ENCODE results near the gene MLIP. TPM values are rescaled to one million over a fixed set of nuclear protein-coding genes. Genes with fewer than 3 reads are reported as not detected.
"Not testable (repeated sequence)": the region's sequence is repeated elsewhere in the genome, so short reads cannot be mapped to it uniquely, and the experiment has no call there.

MLIP gene
- total RNA-seq, 1 donor from 2014 or later: 0.58 TPM

GRCh38 chr6:54140811-54141210 is 29.6 kb downstream of the MLIP start:
- DNase-seq (ENCODE audit: extremely low read depth, low read depth, low spot score): no peak

GRCh38 chr6:54142889-54143519 is 31.8 kb downstream of the MLIP start:
- DNase-seq (ENCODE audit: extremely low read depth, low read depth, low spot score): no peak

- DNase-seq (ENCODE audit: extremely low read depth, low read depth, low spot score): no peak
These were observed 40.6 kb downstream of the MLIP start for GRCh38 chr6:54151861-54152260.

GRCh38 chr6:54156650-54157250 is 45.5 kb downstream of the MLIP start:
- DNase-seq (ENCODE audit: extremely low read depth, low read depth, low spot score): no peak

GRCh38 chr6:54157405-54157804 is 46.2 kb downstream of the MLIP start:
- no peak for DNase-seq (ENCODE audit: extremely low read depth, low read depth, low spot score)

GRCh38 chr6:54173089-54173488 is 61.8 kb downstream of the MLIP start:
- no peak for DNase-seq (ENCODE audit: extremely low read depth, low read depth, low spot score)

- DNase-seq (ENCODE audit: extremely low read depth, low read depth, low spot score): no peak
These were observed 67.9 kb downstream of the MLIP start for GRCh38 chr6:54179152-54179551.

GRCh38 chr6:54183616-54184015 is 72.4 kb downstream of the MLIP start:
- DNase-seq (ENCODE audit: extremely low read depth, low read depth, low spot score): no peak

GRCh38 chr6:54185885-54186284 is 74.6 kb downstream of the MLIP start:
- DNase-seq (ENCODE audit: extremely low read depth, low read depth, low spot score): no peak

- no peak for DNase-seq (ENCODE audit: extremely low read depth, low read depth, low spot score)
These were observed 77.6 kb downstream of the MLIP start for GRCh38 chr6:54188846-54189245.

GRCh38 chr6:54191461-54191860 is 80.2 kb downstream of the MLIP start:
- DNase-seq (ENCODE audit: extremely low read depth, low read depth, low spot score): no peak

GRCh38 chr6:54192993-54193392 is 81.8 kb downstream of the MLIP start:
- no peak for DNase-seq (ENCODE audit: extremely low read depth, low read depth, low spot score)

GRCh38 chr6:54193560-54193959 is 82.3 kb downstream of the MLIP start:
- peak; percentile 47 for DNase-seq (ENCODE audit: extremely low read depth, low read depth, low spot score)

GRCh38 chr6:54194067-54194466 is 82.8 kb downstream of the MLIP start:
- no peak for DNase-seq (ENCODE audit: extremely low read depth, low read depth, low spot score)

- no peak for DNase-seq (ENCODE audit: extremely low read depth, low read depth, low spot score)
These were observed 84.4 kb downstream of the MLIP start for GRCh38 chr6:54195637-54196036.

- no peak for DNase-seq (ENCODE audit: extremely low read depth, low read depth, low spot score)
These were observed 85.7 kb downstream of the MLIP start for GRCh38 chr6:54196905-54197304.

GRCh38 chr6:54198134-54198533 is 86.9 kb downstream of the MLIP start:
- no peak for DNase-seq (ENCODE audit: extremely low read depth, low read depth, low spot score)

- not testable (repeated sequence) for DNase-seq (ENCODE audit: extremely low read depth, low read depth, low spot score)
These were observed 92.3 kb downstream of the MLIP start for GRCh38 chr6:54203474-54204035.

- no peak for DNase-seq (ENCODE audit: extremely low read depth, low read depth, low spot score)
These were observed 93.8 kb downstream of the MLIP start for GRCh38 chr6:54204921-54205591.

GRCh38 chr6:54206510-54206909 is 95.3 kb downstream of the MLIP start:
- DNase-seq (ENCODE audit: extremely low read depth, low read depth, low spot score): no peak

GRCh38 chr6:54209983-54210382 is 98.7 kb downstream of the MLIP start:
- DNase-seq (ENCODE audit: extremely low read depth, low read depth, low spot score): not testable (repeated sequence)

GRCh38 chr6:54214286-54214685 is 103.0 kb downstream of the MLIP start:
- no peak for DNase-seq (ENCODE audit: extremely low read depth, low read depth, low spot score)
